ENCODE results near the gene STK25. TPM values are rescaled to one million over a fixed set of nuclear protein-coding genes. Genes with fewer than 3 reads are reported as not detected.
"Not testable (repeated sequence)": the region's sequence is repeated elsewhere in the genome, so short reads cannot be mapped to it uniquely, and the experiment has no call there.

The STK25 gene
- total RNA-seq, 1 experiment from 2014 or later = 158 TPM

GRCh38 chr2:241465543-241465942, 42.8 kb downstream of the STK25 start:
- no peak for DNase-seq (ENCODE audit: low read depth)

- no peak for DNase-seq (ENCODE audit: low read depth)
Measured at GRCh38 chr2:241463276-241464135, 44.9 kb downstream of the STK25 start.

GRCh38 chr2:241461693-241462677, 46.4 kb downstream of the STK25 start:
- no peak for DNase-seq (ENCODE audit: low read depth)

GRCh38 chr2:241460631-241461030, 47.8 kb downstream of the STK25 start:
- DNase-seq (ENCODE audit: low read depth) = no peak

GRCh38 chr2:241459520-241459919, 48.9 kb downstream of the STK25 start:
- no peak for DNase-seq (ENCODE audit: low read depth)

- no peak for DNase-seq (ENCODE audit: low read depth)
Measured at GRCh38 chr2:241458687-241459086, 49.7 kb downstream of the STK25 start.

GRCh38 chr2:241456546-241456945, 51.8 kb downstream of the STK25 start:
- DNase-seq (ENCODE audit: low read depth) = no peak

GRCh38 chr2:241454837-241455485, 53.4 kb downstream of the STK25 start:
- no peak for DNase-seq (ENCODE audit: low read depth)

GRCh38 chr2:241453919-241454318, 54.5 kb downstream of the STK25 start:
- DNase-seq (ENCODE audit: low read depth) = not testable (repeated sequence)

GRCh38 chr2:241451840-241452506, 56.4 kb downstream of the STK25 start:
- no peak for DNase-seq (ENCODE audit: low read depth)

GRCh38 chr2:241450092-241450491, 58.3 kb downstream of the STK25 start:
- not testable (repeated sequence) for DNase-seq (ENCODE audit: low read depth)

GRCh38 chr2:241445426-241445825, 63.0 kb downstream of the STK25 start:
- DNase-seq (ENCODE audit: low read depth) = no peak

- DNase-seq (ENCODE audit: low read depth) = peak; percentile 87
Measured at GRCh38 chr2:241443486-241444223, 64.7 kb downstream of the STK25 start.

Other genes with a start within 250 kb of the STK25 start
- gene HDLBP, start 192.9 kb downstream of the STK25 start, total RNA-seq (2014; rRNA removed; shearing (Covaris generic)) = 403 and 467 TPM in 2 replicates
- gene SEPTIN2, start 192.7 kb downstream of the STK25 start, total RNA-seq (2014; rRNA removed; shearing (Covaris generic)) = 451 and 502 TPM in 2 replicates
- gene FARP2, start 152.3 kb downstream of the STK25 start, total RNA-seq (2014; rRNA removed; shearing (Covaris generic)) = 38.1 and 41.6 TPM in 2 replicates
- gene BOK, start 50.2 kb upstream of the STK25 start, total RNA-seq (2014; rRNA removed; shearing (Covaris generic)) = 13.1 and 13.2 TPM in 2 replicates
- 33.0 and 33.5 TPM in 2 replicates for gene THAP4, start 128.6 kb upstream of the STK25 start, total RNA-seq (2014; rRNA removed; shearing (Covaris generic))
- gene ATG4B, start 129.1 kb upstream of the STK25 start, total RNA-seq (2014; rRNA removed; shearing (Covaris generic)) = 66.2 and 79.8 TPM in 2 replicates
- 155 and 173 TPM in 2 replicates for gene DTYMK, start 178.2 kb upstream of the STK25 start, total RNA-seq (2014; rRNA removed; shearing (Covaris generic))
- 10.7 and 24.9 TPM in 2 replicates for gene ING5, start 193.5 kb upstream of the STK25 start, total RNA-seq (2014; rRNA removed; shearing (Covaris generic))
- gene D2HGDH, start 226.0 kb upstream of the STK25 start, total RNA-seq (2014; rRNA removed; shearing (Covaris generic)) = 5.6 and 15.4 TPM in 2 replicates